HG03196 (cell line): ENCODE data around the gene PLXNB1.

Source experiments
- ATAC-seq: cut with Tn5 transposase; IDR thresholded peaks from one replicate; pipeline ENCODE4 v1.9.1; 2021; ENCODE audit not compliant: unreplicated experiment

PLXNB1 gene

GRCh38 chr3:48435223-48435595 is 5.3 kb upstream of the PLXNB1 start:
- no peak for ATAC-seq

DNA sequence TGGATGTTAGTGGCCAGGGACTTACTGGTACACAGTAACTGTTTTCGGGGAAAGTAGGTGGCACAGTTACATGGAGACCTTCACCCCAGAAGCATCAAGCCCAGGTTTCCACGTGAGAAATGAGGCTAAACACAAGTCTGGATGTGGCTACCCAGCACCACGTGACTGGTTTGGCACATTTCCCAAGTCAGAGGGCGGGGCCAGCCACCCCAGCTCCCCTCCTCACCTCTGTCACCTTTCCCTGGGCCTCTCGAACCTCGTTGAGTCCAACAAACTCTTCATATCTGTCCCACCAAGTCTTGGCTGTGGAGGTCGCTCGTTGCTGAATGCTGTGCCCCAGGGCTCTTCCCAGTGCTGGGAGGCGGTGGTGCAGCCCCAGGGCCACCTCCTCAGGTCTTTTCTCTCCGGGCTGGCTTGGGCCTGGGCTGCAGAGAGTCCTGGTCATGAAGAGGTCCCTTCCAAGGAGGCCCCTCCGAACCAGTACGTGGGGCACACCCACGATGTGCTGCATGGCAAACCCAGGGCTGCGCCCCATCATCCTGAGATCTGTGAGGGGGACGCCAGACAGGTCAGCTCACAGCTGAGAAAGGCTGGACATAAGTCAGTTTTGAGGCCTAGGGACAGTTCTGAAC is 4.8 kb upstream of the PLXNB1 start:
- ATAC-seq, result no peak

DNA sequence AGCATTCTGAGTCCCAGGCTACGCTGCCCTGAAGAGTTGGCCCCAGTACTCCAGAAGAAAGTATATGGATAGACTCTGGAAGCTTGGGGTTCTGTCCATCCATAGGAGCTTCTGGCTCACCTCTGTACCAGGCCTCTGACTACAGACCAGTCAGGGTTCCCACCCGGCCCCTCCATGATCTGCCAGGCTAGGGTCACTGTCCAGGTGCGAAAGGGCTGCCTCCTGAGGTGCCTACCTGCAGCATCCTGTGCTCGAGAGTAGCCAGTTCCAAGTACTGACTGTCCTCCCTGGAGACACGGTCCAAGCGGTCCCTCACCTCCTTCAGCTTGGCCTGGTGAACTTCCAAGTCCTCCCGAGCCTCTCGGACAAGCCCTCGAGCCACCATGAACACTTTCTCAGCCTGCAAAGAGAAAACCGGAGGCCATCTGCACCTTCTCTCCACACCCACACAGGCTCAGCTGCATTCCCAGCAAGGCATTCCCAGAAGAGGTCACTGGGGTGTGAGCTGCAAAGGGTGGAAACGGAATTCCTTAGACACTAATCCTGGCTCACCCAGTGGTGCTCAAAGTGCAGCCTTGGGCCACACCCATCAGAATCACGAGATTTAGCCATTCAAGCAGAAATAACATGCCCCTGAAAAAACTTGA is 3.7 kb upstream of the PLXNB1 start:
- no peak for ATAC-seq

DNA sequence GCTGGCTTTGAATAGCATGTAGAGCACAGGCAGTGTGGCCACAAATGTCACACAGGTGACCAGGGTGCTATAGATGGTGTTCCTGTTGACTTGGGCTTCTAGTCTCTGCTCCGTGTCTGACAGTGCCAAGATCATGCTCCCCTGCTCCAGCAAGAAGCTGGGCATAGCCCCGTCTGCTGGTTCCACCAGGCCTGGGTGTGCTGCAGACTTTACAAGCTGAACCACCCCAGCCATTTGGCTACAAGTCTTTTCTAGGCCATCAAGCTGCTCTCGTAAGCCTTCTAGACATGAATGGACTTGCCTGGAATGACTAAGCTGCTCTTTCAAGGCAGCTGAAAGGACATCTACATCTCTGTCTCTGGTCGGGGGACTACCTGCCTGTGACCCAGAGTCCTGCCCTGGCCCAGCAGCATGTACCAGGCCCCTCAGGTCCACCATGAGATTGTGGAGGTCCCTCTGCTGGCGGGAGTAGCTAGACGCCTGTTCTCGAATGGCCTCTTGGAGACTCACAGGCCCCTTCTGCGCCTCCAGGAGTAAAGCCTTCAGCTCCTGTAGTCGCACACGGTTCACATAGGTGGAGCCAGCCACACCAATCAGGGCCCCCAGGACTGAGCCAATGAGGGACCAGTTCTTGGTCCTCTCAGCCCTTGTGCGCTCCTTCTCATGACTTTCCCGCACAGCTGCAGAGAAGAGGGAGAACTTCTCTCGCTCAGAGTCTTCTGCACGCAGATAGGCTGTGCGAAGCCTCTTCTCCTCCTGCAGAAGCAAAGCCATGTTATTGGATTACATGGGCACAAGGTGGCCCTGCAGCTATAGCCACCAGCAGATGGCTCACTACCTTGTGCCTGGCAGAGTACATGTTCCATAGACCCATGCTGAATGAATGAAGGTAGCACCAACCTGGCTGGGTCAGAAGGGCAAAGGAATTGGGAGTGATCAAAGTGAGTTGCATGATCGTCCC is 2.8 kb upstream of the PLXNB1 start:
- no peak for ATAC-seq

GRCh38 chr3:48431224-48432029 is 1.5 kb upstream of the PLXNB1 start:
- ATAC-seq, result no peak

- ATAC-seq, result no peak
Measured at GRCh38 chr3:48430708-48431101, 819 bp upstream of the PLXNB1 start.

DNA sequence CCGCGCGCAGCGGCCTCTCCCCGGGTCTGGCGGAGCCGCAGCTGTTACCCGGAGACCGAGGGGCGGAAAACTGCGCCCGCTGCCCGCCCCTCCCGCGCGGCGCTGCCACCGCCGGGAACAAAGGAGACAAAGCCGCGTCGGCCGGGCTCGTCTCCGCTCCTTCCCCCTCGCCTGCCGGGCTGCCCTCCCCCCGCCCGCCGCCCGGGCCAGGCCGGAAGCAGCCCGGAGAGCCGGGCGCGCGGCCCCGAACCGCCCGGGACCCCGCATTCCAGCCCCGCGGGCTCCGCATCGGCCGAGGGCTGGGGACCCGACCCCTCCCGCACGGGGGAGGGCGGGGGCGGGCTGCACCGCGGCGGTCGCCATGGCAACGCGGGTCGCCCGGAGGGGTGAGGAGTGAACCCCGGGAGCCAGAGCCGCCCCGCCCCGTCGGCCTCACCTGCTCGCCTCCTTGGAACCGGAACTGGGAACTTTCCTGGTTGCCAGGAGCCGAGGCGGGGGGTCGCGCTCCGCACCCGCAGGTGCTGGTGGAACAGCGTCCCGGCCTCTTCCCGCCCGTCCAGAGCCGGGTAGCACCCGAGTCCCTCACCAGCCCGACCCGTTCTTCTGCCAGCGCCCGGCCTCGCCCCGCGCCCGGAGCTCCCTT is 448 bp downstream of the PLXNB1 start:
- ATAC-seq, result no peak

DNA sequence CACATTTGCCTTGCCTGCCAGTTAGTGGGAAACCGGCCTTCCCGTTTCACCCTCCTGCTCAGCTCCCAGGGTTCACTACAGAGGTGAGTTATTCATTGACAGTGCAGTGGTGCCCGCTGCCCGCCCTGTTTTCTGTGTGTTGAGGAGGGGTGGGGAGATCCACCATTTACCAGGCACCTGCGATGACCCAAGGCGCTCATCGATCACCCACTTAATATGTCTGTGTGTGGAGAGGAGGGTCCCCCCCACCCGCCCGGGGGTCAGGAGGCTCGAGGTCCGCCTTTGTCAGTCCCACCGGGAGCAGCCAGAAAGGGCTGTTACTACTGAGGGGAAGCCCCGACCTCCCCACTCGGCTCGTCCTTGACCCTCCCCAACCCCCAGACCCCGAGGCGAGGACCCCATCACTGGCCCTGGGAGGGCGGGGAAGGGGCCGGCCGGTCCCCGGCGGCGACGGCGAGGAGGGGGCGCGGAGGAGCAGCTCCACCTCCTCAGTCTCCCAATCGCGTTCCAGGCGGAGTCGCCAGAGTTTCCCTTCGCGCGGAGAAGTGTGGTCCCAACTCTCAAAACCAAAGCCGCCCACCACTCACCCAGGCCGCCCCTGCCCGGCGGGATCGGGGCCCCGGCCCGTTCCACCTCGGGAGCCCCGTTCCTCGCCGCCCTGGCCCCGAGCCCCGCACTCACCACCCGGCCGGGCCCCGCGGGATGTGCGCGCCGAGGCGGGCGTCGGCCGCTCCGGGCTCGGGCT is 1.1 kb downstream of the PLXNB1 start:
- no peak for ATAC-seq

DNA sequence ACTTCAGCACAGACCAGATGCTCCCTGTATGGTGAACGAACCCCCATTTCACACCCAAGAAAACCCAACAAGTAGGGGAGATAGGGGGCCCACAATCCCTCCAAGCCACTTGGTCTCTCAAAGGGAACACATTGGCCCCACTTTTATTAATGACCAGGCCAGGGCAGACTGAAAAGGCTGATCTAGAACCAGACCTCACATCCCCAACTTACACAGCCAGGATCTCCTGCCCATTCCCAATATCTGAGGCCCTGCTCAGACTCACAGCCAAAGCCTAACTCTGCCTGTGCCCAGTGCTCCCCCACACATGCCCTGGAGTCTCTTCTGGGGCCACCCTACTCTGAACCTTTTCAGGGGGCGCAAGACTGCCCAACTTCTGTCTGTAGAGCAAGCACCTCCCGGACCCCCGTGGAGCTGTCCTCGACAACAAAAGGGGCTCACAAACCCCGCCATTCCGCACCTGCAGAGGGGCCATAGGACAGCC is 1.8 kb downstream of the PLXNB1 start:
- ATAC-seq, result no peak

DNA sequence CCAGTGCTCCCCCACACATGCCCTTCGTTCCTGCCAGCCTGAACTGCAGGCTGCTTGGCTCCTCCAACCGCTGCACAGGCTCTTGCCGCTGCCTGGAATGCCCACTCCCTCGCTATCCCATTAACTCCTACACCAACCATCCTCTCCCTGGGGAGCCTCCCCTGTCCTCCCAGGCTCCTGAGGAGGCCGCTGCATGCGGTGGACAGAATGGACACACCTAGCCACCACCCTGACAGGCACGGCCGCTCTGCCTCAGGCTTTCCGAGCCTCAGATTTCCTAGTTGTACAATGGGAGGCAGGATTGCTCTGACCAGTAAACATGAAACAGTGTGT is 2.3 kb downstream of the PLXNB1 start:
- no peak for ATAC-seq

GRCh38 chr3:48426944-48427629 is 2.8 kb downstream of the PLXNB1 start:
- no peak for ATAC-seq

DNA sequence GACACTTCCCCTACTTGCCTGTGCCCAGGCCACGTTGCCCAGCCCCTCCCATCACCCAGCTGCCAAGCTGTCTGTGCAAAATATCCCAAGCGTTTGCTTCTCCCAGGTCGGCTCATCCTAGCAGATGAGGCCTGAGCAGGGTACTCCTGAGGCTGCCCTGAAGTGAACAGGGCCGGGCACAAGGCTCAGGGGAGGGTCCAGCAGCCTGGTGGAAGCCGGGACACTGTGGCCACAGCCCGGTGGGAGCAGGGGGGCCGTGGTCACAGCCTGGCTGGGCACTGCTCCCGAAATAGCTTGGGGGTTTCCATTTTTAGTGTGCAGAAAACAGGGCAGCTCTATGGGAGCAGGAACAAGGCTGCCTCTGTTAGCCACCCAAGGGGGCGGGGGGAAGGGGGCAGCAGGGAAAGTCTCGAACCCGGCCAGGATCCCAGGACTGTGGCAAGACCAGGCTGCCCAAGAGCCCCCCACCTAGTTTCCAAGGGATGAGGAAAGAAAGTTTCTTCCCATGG is 3.4 kb downstream of the PLXNB1 start:
- ATAC-seq, result no peak

GRCh38 chr3:48425281-48425812 is 4.5 kb downstream of the PLXNB1 start:
- no peak for ATAC-seq

DNA sequence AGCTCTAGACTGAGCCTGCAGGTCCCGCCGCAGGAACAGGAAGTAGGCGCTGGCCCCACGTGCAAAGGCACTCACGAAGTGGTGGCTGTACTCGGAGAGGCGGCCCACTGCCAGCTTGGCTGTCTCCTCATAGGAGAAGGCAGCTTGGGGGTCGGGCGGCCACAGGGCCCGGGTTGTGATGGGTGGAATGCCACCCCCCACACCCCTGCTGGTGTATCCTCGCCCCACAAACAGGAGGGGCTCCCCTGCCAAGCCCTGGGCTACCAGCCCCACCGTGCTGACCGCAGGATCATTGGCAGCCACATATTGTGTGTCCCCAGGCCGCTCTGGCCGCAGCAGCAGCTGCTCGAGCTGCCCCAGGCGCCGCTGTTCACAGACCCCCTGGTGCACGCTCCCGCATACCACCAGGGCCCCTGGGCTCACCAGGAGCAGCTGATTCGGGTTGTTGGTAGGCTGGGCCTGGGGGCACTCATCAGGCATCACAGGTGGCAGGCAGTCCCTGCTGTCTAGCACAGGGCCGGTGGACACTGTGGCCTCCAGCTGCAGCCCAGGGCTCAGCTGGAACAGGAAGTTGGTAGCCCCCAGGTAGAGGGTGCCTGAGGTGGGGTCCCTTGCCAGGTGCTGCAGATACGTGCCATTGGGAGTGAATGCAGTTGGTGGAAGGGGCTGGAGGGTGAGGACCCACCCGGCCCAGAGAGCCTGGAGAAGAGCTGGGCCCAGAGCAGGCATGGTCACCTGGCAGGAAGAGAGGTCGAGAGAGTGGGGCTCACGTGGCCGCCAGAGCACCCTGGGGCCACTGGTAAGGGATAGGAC is 5.8 kb downstream of the PLXNB1 start:
- ATAC-seq, result no peak

DNA sequence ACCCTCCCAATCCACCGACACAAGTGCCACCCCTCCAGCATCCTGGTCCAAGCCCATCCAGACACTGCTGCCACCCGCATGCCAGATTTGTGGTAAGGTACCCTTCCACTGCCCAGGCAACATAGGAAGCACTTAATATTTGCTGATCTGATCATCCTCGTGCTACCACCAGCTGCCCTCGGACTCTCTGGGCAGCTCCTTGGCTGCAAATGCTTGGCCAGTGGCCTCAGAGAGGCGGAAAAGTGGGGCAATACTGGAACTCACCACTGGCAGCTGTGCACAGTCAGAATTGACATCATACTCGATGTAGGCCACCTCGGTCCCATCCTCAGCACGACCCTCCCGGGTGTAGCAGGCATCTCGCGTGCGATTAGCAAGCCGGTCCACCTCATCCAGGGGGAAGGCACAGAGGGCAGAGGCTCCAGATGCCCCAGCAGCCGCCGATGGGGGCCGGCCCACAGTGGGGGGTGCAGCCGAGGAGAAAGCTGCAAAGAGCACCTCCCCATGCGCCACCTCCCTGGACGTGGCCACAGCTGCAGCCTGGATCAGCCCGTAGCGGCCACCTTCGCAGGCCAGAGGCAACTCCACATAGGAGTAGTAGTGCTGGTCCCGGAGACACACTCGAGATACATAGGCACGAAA is 6.5 kb downstream of the PLXNB1 start:
- ATAC-seq, result no peak

DNA sequence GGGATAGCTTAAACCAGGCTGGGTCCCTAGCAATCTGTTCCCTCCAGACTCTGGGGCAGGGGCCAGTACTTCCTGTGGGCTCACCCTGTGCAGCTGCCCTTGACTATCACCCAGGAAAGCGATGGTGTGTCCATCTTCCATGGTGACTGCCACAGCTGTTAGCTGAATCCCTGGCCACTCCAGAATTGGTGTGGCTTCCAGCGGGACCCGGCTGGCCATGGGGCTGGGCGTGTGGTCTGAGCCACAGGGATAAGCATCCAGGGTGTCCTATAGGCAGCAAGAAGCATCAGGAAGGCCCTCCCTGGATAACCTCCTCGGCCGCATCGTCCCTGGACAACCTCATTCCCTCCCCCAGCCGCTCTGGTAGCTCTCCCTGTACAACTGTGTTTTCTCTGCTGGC is 7.2 kb downstream of the PLXNB1 start:
- ATAC-seq, result no peak

- no peak for ATAC-seq
Measured at GRCh38 chr3:48422272-48422671, 7.6 kb downstream of the PLXNB1 start.

- ATAC-seq, result no peak
Measured at GRCh38 chr3:48420561-48420960, 9.3 kb downstream of the PLXNB1 start.
